Activated CD4-positive, CD25-positive, alpha-beta regulatory T cell treated with anti-CD3 and anti-CD28 coated beads, Interleukin-2, amount 50 U/mL, for 24 hours (primary cell): Measurements from ENCODE around the gene LRRC7.

ENCODE experiments used
- ATAC-seq, 2 donors: fragments of 150-1000 bp; cut with Tn5 transposase; one replicate each; pipeline ENCODE4 v1.10.0; 2021; ENCODE audit warnings: mild to moderate bottlenecking in 1 of 2, moderate library complexity in 1 of 2

Gene LRRC7

DNA sequence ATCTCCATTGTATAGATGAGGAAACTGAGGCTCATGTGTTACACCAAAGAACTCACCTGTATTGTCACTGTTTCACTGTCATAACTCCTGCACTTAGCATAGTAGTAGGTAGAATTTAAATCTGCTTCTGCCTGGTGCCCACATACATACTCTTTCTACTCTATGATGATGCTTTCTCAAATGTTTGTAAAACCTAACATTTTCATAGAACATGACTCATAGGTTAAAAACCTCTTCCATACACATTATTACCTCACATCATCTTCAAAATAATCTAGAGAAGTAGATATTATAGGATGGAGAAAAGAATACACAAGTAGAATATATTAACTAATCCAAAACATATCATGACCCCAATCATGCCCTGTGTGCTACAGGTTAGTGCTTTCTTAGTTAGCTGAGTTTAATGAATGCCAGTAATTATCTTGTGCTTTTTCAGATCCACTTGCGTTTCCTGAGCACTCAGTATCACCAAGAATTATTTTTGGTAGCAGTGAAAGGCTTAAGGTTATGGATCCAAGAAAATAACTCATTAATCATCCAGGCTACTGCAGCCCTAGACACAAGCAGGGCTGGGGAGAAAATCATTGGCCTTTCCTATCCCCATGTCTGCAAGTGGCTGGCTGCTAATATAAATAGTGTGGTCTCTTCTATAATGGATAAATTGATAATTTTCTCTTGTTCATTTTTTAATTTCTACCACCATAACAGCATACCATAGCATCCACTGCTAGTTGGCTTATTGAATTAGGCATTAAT, 480.8 kb downstream of the LRRC7 start:
- ATAC-seq: no peak

DNA sequence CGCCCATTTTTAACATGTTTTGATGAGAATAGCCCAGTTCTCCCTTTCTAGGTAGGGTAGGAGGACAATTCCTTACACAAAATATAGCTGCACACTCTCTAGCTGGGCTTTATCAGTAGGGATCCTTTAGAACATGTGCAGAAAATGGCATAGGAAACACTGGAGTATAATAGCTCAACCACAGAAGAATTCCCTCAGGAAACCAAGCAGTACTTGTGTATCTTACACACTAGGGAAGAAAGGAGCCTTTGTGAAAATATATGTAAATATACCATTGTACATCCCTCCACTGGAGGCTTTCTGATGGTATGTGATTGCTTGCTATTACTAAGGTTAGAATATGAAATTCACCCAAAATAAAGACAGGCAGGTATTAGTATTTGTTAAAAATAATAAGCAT, 484.2 kb downstream of the LRRC7 start:
- ATAC-seq: no peak

DNA sequence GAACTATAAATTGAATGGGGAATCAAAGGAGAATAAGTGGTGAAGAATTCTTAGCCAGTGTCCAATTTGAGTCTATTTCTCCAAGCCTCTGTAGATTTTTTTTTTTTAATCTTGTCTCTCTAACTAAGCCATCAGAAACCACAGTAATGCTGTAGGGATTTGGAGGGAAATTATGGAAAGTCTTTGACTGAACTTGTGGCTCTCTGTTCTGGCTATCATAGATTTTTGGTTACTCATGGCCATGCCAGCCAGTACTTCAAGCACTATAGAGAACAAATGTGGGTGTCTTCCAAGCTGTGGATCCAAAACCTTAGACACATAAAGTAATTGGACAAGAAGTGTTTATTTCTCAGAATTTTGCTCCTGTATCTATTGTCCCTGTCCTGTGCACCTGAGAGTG, 489.8 kb downstream of the LRRC7 start:
- ATAC-seq: no peak

DNA sequence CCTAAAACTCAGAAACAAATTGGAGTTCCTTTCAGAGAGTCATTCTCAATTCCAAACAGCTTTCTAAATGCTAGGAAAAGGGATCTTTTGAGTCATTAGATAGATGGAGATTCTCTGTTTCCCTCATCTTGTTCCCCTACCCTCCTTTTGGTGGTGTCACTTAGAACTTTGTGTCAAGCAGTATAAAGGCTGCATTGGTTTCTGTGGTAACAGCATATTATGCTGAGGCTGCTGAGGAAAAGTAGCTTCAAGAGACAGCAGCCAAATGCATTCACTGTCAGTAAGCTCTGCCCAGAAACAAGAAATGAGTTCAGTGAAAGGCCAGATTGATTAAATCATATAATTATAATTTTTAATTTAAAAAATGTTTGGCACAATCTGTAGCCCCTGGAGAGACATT, 493.5 kb downstream of the LRRC7 start:
- no peak for ATAC-seq

DNA sequence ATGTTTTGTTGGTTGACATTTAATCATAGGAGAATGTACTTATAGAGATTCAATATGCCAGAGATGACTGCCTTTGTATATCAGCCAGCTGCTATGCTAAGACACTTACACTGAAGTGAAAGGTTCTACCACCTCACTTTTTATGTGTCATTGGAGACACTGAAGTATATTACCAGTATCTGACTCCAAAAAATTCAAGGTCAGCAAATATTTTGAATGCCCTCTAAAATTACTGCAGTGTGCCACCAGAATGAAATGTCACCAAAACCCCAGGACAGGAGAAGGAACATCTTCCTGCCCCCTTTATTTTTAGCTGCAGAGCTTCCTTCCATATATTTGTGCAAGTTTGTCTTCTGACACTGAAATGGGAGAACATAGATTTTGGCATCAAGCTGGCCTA, 496.1 kb downstream of the LRRC7 start:
- no peak for ATAC-seq

DNA sequence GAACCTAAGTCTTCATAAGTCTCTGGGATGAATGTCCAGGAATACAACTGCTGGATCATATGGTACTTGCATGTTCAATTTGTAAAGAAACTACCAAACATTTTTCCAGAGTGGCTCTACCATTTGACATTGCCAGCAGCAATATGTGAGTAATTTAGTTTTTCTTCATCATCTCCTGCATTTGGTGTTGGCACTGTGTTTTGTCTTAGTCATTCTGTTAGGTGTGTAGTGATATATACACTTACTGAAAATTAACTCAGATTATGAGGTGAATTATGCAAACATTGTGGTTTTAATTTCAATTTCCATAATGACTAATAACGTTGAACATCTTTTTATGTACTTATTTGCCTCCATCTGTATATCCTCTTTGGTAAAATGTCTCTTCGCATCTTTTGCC, 499.0 kb downstream of the LRRC7 start:
- ATAC-seq: peak; percentile 21 to 24

DNA sequence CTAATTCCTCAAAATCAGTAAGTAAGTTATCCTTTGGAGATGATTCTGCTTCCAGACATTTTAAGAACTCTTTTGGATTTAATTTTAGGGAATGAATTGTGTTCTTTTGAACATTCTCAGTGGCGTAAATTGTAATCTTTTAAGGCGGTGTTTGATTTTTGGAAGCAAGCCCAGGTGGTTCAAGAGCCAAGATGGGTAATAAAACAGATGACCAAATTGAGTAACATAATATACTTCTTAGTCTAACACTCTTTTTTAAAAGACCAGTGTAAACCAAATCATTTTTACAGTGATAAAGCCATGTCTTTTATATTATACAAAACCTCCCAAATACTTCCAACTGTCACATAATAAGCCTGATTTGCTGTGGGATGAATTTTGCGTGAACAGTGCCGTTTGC, 503.9 kb downstream of the LRRC7 start:
- no peak for ATAC-seq

DNA sequence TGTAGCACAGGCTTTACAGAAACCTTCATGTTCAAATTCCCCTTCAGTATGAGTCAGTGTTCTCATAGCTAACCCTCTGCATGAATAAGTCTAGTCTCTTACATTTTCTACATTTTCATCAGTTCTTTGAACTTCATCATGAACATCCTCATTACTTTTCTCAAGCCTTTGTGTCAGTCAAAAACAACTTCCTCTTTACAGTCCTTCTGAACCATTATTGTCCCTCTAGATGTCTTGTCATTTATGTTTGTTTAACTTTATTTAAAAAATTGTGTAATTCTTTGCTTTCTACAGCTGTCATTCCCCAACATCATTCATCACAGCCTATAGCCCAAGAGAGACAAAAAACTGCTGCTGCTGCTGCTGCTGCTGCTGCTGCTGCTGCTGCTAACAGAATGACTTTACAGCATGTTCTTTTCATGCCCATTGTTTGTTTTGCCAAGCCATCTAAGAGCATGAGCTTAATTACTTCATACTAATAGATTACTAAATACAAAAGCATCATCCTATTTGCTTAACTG, 504.6 kb downstream of the LRRC7 start:
- ATAC-seq: no peak

DNA sequence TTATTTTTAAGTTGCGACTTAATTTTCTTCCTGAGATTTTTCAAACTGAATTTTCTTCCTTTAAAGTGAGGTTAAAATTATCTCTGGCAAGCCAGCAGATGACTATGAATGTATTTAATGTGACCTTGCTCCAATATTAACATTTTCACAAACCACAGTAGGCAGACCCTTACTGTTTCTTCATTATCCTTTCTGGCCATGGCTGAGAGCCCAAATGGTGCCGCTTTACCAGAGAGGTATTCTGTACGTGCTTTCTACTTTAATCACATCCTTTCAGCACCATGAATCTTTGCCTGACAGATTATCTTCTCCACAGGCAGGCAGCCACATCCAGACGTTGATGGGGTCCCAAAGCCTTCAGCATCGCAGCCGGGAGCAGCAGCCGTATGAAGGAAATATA, 508.0 kb downstream of the LRRC7 start:
- no peak for ATAC-seq

DNA sequence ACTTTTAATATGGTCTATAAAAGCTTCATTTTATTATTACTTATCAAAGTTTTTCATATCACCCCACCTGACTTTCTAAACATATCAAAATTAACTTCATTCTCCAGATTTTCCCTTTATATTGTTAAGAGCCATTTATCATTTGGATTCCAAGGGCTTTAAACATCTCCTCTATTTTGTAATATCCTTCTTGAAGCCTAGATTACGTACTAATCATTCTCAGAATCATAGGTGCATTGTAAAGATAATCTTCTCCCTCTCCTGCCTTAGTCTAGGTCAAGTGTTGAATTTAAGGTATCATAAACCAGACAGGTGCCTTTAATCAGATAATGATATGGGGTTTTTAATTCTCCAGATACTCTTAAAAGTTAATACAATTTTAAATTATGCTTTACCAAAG, 509.3 kb downstream of the LRRC7 start:
- ATAC-seq: no peak

DNA sequence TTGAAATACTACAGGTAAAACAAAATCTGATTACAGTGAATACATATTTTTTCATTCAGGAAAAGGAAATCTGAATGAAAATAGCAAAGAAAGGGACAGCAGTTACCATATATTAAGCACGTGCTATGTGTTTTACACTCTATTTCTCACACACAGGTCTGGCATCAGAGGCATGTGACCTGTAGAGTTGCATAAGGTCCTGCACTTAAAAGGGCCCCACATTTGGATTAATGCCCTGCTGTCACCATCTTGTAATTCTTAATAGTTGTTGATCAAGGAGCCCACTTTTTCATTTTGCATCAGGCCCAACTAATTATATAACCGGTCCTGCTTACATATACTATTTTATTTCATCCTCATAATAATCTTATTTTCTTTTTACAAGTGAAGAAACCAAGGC, 511.8 kb downstream of the LRRC7 start:
- ATAC-seq: no peak

DNA sequence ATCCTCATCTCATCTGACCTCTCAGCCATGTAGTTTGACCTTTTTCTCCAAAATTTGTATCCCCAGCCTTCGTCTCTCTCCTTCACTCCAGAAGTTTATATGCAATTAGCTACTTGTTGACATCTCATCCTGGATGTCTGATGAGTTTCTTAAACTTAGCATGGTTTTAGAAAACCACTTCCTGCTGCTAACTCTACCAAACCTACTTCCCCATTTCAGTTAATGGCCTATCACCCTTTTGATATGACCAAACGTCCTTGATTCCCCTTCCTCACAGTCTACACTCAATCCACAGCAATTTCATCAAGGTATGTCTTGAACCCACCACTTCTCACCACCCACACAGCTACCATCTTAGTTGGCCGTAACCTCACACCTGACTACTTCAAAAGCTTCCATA, 515.8 kb downstream of the LRRC7 start:
- no peak for ATAC-seq

DNA sequence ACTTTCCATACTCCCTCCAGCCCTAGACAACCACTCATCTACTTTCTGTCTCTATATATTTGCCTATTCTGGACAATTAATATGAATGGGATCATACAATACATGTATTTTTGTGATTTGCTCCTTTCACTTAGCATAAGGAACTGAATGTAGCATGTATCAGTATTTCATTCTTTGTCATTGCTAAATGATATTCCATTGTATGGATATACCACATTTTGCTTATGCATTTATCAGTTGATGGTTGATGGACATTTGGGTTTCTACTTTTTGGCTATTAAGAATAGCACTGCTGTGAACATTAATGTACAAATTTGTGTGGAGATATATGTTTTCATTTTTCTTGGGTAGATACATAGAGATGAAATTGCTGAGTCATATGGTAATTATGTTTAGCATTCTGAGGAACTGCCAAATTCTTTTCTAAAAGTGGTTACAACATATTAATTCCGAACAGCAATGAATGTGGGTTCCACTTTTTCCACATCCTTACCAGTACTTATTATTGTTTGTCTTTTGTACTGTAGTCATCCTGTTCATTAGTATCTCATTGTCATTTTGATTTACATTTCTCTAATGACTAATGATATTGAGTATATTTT, 516.7 kb downstream of the LRRC7 start:
- ATAC-seq: no peak

DNA sequence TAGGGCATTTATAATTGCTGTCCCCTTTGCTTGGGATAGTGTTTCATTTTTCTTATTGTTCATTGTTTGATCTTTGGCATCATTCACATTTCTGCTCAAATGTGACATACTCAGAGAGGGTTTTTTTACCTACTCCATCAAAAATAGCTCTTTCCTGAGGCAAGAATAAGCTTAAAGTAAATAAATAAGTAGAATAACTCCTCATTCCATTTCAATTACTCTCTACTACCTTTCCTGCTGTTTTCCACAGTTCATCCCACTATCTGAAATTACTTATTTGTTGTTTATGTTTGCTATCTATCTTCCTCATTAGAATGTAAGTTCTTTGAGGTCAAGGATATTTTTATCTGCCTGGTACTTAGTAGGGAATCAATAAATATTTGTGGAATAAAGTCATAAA, 517.8 kb downstream of the LRRC7 start:
- ATAC-seq: no peak

DNA sequence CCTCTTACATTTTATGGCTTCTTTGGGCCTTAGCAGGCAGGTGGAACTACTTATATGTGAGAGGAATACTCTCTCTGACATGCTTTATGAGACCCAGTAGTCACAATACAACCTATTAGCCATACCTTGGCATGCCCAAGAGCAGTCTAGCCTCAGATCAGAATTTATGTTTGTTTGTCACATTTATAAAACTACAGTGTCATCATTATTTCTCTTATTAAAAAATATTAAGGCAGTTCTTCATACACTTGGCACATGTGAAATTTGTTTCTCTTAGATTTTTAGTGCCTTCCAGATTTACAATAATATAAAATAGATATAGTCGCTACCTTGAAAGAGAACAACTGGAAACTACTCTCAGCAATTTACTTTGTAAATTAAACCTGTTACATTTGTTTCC, 519.2 kb downstream of the LRRC7 start:
- no peak for ATAC-seq

DNA sequence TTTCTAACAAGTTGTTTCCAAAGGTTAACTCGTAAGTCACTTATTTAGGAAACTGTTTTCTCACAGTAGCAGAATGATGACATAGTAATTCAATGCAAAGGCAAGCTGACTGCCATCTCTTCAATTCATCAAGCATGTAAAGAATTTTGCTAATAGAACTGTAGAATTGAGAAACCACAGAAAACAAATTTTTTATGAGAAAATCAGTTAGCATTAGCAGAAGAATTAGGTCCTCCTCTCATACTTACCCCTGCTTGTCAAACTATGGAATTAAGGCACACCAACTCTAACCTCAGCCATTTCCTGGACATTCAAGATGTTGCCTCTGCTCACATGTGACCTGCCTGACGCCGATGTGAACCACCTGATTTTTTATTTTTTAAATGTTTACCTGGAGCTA, 522.4 kb downstream of the LRRC7 start:
- ATAC-seq: no peak

DNA sequence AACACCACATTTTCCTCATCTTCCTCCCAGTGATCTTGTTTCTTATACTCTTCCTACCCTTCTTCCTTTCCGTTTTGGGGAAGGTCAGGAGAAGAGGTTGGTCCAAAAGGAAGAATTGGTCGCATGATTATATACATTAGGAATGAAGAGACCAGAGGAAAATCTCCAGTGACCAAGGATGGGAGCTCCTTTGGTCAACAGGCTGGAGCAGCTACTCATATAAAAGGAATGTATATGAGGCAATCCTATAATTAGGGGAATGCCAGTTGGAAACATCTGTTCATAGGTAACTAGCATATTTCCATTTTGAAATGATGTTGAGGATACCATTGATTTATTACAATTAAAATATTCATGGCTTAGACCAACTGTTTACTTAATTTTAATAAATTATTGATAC, 523.2 kb downstream of the LRRC7 start:
- no peak for ATAC-seq

DNA sequence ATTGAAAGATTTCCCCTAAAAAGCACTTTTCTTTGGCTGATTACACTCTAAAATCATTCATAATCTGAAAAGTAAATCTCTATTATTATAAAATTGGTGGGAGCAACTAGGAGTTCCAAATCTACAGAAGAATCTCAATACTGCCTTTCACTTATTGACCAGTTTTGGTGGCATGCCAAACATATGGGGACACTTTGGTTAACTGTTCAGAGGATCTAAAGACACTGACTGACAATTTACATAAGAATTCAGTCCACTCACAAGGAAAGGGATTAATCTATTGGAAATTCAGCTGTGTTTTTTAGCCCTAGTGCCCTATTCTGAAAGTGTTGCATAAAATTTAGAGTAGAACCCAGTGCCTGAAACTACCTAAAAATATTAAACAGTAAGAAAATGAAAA, 524.1 kb downstream of the LRRC7 start:
- no peak for ATAC-seq

DNA sequence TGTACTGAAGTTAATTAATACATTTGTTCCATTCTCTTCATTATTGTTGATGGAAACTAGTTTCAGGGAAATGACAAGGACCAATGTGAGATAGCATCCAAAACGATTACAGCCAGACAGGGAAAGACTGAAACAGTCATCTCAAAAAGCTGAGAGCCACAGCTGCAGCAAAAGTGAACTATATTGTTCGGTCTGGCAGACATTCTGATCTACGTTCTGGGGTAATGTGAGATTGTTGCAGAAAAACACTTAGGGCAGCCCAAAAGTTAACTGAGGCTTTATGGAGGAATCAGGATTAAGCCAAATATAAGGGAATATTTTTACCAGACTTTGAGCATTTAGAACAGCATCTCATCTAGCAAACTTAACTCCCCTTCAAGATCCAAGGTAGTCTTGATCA, 524.8 kb downstream of the LRRC7 start:
- no peak for ATAC-seq

DNA sequence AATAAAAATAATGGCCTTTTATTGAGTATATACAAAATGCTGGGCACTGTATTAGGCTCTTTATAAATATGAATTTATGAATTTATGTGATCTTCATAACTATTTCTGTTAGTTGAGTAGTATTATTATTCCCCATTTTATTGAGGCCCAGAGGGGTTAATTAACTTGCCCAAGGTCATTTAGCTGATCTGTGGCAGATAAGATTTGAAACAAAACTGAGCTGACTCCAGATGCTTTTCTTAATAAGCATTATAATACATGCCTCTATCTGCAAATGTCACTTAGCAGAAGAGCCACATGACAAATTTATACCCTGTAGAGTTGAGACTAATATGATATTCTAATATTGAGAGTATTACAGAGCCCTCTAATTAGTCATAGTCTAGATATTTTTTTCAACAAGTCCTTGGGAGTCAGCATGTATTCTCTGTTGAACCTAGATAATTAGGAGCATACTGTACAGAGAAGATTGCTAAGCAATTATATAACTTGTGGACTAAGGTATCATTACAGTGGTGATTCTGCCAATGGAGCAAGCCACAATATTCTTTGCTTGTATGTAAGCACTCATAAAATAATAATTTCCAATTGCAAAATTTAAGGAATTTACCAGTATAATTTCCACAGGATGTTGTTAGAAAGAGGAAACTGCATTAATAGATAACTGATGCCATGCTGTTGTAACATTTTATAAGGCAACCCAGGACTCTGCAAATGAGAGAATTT, 525.7 kb downstream of the LRRC7 start:
- no peak for ATAC-seq

DNA sequence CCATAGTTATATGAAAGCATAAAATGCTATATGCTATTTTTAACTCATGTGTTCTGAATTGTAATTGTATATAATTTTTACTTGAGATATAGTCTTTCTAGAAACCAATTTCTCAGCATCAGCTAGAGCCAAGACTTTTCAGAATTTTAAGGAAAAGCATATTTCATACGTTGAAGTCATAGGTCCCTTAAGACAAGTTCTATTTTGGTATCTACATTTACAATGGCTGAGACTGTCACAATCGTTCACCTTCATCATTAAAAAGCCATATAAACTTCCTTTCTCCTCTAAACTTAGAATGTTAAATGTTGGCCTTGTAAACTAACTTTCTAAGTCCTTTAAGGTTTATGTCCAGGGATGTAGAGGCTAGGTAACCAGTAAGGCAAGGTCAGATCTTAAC, 533.5 kb downstream of the LRRC7 start:
- no peak for ATAC-seq

DNA sequence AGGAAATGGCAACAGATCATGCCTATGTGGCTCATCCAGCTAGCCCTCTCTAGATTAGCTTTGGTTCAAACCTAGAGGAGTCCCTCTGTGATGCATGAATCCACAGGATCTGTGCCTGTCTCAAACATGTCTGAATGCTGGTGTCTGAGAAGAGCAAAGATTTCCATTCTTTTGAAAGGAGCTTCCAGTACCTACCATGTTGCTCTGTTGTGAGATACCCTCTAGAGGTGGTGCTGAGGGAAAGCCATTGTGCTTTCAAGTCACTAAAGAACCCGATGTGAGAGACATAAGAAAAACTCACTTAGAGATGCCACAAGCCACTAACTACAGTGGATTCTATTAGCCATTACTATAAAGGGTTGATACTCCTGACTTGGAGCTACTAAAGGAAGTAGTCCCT, 534.1 kb downstream of the LRRC7 start:
- no peak for ATAC-seq

DNA sequence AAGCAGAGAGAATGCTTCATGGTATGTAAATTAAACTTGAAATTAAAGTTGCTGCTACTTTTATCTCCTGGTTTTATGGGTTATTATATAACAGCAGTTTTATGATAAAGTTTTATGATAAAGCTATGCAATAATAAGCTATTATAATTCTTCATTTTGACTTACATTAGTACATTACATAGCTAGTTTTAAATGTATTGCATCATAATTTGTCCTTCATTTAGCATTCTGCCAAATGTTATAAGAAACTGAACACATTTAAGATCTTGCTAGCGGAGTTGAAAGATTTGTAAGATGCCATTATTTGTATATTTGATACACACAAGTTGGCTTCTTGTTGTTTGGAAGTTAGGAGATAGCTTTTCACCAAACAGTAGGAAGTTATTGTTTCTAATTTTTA, 536.0 kb downstream of the LRRC7 start:
- ATAC-seq: no peak

DNA sequence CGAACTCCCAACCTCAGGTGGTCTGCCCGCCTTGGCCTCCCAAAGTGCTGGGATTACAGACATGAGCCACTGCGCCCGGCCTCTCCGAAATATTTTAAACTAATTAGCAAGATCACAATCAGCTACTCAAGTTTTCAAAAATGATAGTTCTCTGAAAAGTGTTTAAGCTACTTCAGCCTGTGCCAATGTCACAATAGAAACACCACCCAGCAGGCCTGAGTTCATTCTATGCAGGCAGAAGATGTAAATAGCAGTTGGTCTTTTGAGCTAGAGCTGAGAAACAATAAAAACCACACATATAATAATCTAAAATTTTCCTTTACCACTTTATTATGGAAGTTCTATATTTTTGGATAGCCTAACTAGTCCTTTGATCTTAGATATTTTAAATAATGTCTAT, 541.5 kb downstream of the LRRC7 start:
- no peak for ATAC-seq
